Common myeloid progenitor, CD34-positive (primary cell): ENCODE data around the gene SEMA4A.
"Not testable (repeated sequence)": the region's sequence is repeated elsewhere in the genome, so short reads cannot be mapped to it uniquely, and the experiment has no call there.

Experiments
- CTCF ChIA-PET: fragments of 350-600 bp; sonication (Branson Sonifier 250); formaldehyde crosslinking; loops from one replicate; lab custom pipeline; 2021; ENCODE audit warnings: antibody characterized with exemption; lab: Charles Lee
- POLR2A ChIA-PET: fragments of 350-600 bp; sonication (Branson Sonifier 250); formaldehyde crosslinking; loops from one replicate; lab custom pipeline; 2021; ENCODE audit warnings: antibody characterized with exemption; lab: Charles Lee
- DNase-seq, 3 donors: peaks; one replicate each; pipeline versions ENCODE4 v3.0.0 to v3.0.0-alpha.2; 2013
- H3K27ac ChIP-seq, 2 experiments: 1 replicate in 1 of 2; 2 replicates in 1 of 2; pipeline ENCODE4 v1.7.0; 2013; ENCODE audit warnings: inconsistent platforms in 2 of 2, low read length in 2 of 2, mild to moderate bottlenecking in 2 of 2, low read depth in 1 of 2, moderate library complexity in 1 of 2; ENCODE audit not compliant: severe bottlenecking in 2 of 2, insufficient read depth in 1 of 2, poor library complexity in 1 of 2
- H3K27me3 ChIP-seq, 5 experiments: replicated peaks in 2 of 5; 1 replicate in 3 of 5; 2 replicates in 2 of 5; pipeline versions ENCODE4 v1.6.1 to v1.7.0; 2013; ENCODE audit warnings: low read length in 4 of 5, mild to moderate bottlenecking in 2 of 5, moderate library complexity in 2 of 5, inconsistent platforms in 1 of 5; ENCODE audit not compliant: insufficient read depth in 5 of 5, control insufficient read depth in 4 of 5
- H3K36me3 ChIP-seq, 4 experiments: 1 replicate in 2 of 4; 2 replicates in 2 of 4; pipeline versions ENCODE4 v1.6.1 to v1.7.0; 2013; ENCODE audit warnings: low read length in 3 of 4, control low read depth in 1 of 4, mild to moderate bottlenecking in 1 of 4; ENCODE audit not compliant: control insufficient read depth in 4 of 4, insufficient read depth in 4 of 4
- H3K4me1 ChIP-seq, 4 experiments: 1 replicate in 3 of 4; 2 replicates in 1 of 4; pipeline versions ENCODE4 v1.6.1 to v1.7.1; 2013; ENCODE audit warnings: low read length in 3 of 4, mild to moderate bottlenecking in 3 of 4, control low read depth in 1 of 4, inconsistent platforms in 1 of 4, moderate library complexity in 1 of 4; ENCODE audit not compliant: control insufficient read depth in 4 of 4, insufficient read depth in 4 of 4; ENCODE audit errors: control extremely low read depth in 1 of 4
- H3K4me3 ChIP-seq, 7 experiments: 1 replicate in 4 of 7; 2 replicates in 3 of 7; pipeline versions ENCODE4 v1.5.1 to v1.7.0; 2013; ENCODE audit warnings: mild to moderate bottlenecking in 7 of 7, low read length in 6 of 7, moderate library complexity in 6 of 7, inconsistent platforms in 2 of 7, low read depth in 2 of 7, control low read depth in 1 of 7; ENCODE audit not compliant: insufficient read depth in 4 of 7, control insufficient read depth in 1 of 7; ENCODE audit errors: extremely low read depth in 1 of 7
- H3K9me3 ChIP-seq, 5 experiments: 1 replicate in 4 of 5; 2 replicates in 1 of 5; pipeline versions ENCODE4 v1.6.1 to v1.7.1; 2013; ENCODE audit warnings: low read length in 4 of 5, mild to moderate bottlenecking in 2 of 5, inconsistent platforms in 1 of 5, low read depth in 1 of 5, moderate library complexity in 1 of 5; ENCODE audit not compliant: control insufficient read depth in 4 of 5, insufficient read depth in 2 of 5; ENCODE audit errors: control extremely low read depth in 1 of 5
- WGBS: methylation state at CpG from one replicate; pipeline ENCODE4 v1.1.5; 2013; ENCODE audit not compliant: insufficient coverage; 5-methylcytosine and 5-hydroxymethylcytosine counted together

The SEMA4A gene

GRCh38 chr1:156180471-156180870 is 27.1 kb downstream of the SEMA4A start:
- 100% methylated on average over 2 of the region's 3 CpGs for WGBS
- DNase-seq = no peak
- H3K4me3 ChIP-seq = no peak overlapping the region
- H3K9me3 ChIP-seq = no peaks in the 10 kb centered on the region
- POLR2A ChIA-PET = interaction anchor here (0.6 kb wide), 1 partner anchor 20 kb away, joined by 3 read pairs; no protein-coding TSS in a partner anchor
- peaks cover 0 to 4% (median 1%) of the 10 kb centered on the region in 4 experiments for H3K4me1 ChIP-seq
- peaks cover 0 to 16% (median 9%) of the 10 kb centered on the region in 4 experiments for H3K36me3 ChIP-seq
- H3K27me3 ChIP-seq = no peaks in the 10 kb centered on the region
- H3K27ac ChIP-seq = no peak overlapping the region
- CTCF ChIA-PET = interaction anchor here (1.0 kb wide), 1 partner anchor 18 kb away, joined by 4 read pairs; no protein-coding TSS in a partner anchor

GRCh38 chr1:156181391-156181924 is 28.1 kb downstream of the SEMA4A start:
- WGBS = 100% methylated on average over 2 of the region's 8 CpGs
- H3K4me1 ChIP-seq, DNase-seq, H3K4me3 ChIP-seq, H3K27ac ChIP-seq, H3K27me3 ChIP-seq, H3K9me3 ChIP-seq, POLR2A ChIA-PET, CTCF ChIA-PET: not testable (repeated sequence)
- H3K36me3 ChIP-seq = peaks cover 0 to 11% (median 6%) of the 10 kb centered on the region in 4 experiments

GRCh38 chr1:156182010-156182779 is 28.8 kb downstream of the SEMA4A start:
- H3K36me3 ChIP-seq, H3K27ac ChIP-seq, H3K4me3 ChIP-seq, POLR2A ChIA-PET, DNase-seq, H3K27me3 ChIP-seq, H3K9me3 ChIP-seq, H3K4me1 ChIP-seq: not testable (repeated sequence)
- 96% methylated on average over 5 of the region's 12 CpGs for WGBS
- CTCF ChIA-PET = interaction anchor here (1.1 kb wide), 1 partner anchor 35 kb away, joined by 5 read pairs; no protein-coding TSS in a partner anchor

GRCh38 chr1:156186347-156187177 is 33.2 kb downstream of the SEMA4A start:
- 100% methylated on average over 1 of the region's 2 CpGs for WGBS
- DNase-seq, POLR2A ChIA-PET, H3K9me3 ChIP-seq, H3K27ac ChIP-seq, H3K4me3 ChIP-seq, H3K36me3 ChIP-seq, H3K4me1 ChIP-seq, H3K27me3 ChIP-seq: not testable (repeated sequence)
- CTCF ChIA-PET = interaction anchor here (0.7 kb wide), 1 partner anchor 55 kb away, joined by 3 read pairs; the partner anchor contains the start of gene BGLAP

- H3K27ac ChIP-seq, POLR2A ChIA-PET, H3K36me3 ChIP-seq, H3K4me3 ChIP-seq, H3K9me3 ChIP-seq, H3K27me3 ChIP-seq, DNase-seq: not testable (repeated sequence)
- 100% methylated on average over 3 of the region's 4 CpGs for WGBS
- CTCF ChIA-PET = interaction anchor here (1.4 to 1.6 kb wide), 2 partner anchors 26 to 100 kb away, joined by 3 read pairs; no protein-coding TSS in a partner anchor
- H3K4me1 ChIP-seq = peaks cover 2 to 22% (median 15%) of the 10 kb centered on the region in 4 experiments
Observed at GRCh38 chr1:156190265-156190664, 36.9 kb downstream of the SEMA4A start.

GRCh38 chr1:156191292-156191964 is 38.0 kb downstream of the SEMA4A start:
- POLR2A ChIA-PET = no interaction called here
- no peak overlapping the region for H3K27ac ChIP-seq
- peaks cover 0 to 3% (median 0%) of the 10 kb centered on the region in 5 experiments for H3K9me3 ChIP-seq
- peaks cover 0 to 9% (median 5%) of the 10 kb centered on the region in 4 experiments for H3K36me3 ChIP-seq
- no peaks in the 10 kb centered on the region for H3K27me3 ChIP-seq
- WGBS = no CpG with 5 or more reads among the region's 4 CpGs
- peaks cover 2 to 22% (median 15%) of the 10 kb centered on the region in 4 experiments for H3K4me1 ChIP-seq
- peak in 2 of 3 donors; percentile 39 to 41 for DNase-seq
- CTCF ChIA-PET = interaction anchor here (1.6 kb wide), 1 partner anchor 27 kb away, joined by 3 read pairs; no protein-coding TSS in a partner anchor
- no peak overlapping the region for H3K4me3 ChIP-seq
